ENCODE data around the gene DBP.
"Not testable (repeated sequence)": the region's sequence is repeated elsewhere in the genome, so short reads cannot be mapped to it uniquely, and the experiment has no call there.

DBP gene

GRCh38 chr19:48636859-48637448, at the start of gene DBP:
Gene DBP, minus strand, starts transcription at chr19:48637379. Its CDS starts 385 bp downstream, at chr19:48636994.
- no peak for DNase-seq (ENCODE audit: low read depth in 2 of 2)

GRCh38 chr19:48686637-48687036, 49.5 kb upstream of the DBP start:
- not testable (repeated sequence) for DNase-seq (ENCODE audit: low read depth in 2 of 2)

- DNase-seq (ENCODE audit: low read depth in 2 of 2), result no peak
Observed at GRCh38 chr19:48686088-48686487, 48.9 kb upstream of the DBP start.

GRCh38 chr19:48685583-48685982, 48.4 kb upstream of the DBP start:
- no peak for DNase-seq (ENCODE audit: low read depth in 2 of 2)

GRCh38 chr19:48683349-48683748, 46.2 kb upstream of the DBP start:
- peak in 1 of 2 donors; percentile 20 for DNase-seq (ENCODE audit: low read depth in 2 of 2)

- DNase-seq (ENCODE audit: low read depth in 2 of 2), result no peak
Observed at GRCh38 chr19:48681127-48681470, 43.9 kb upstream of the DBP start.

GRCh38 chr19:48680436-48681126, 43.4 kb upstream of the DBP start:
- DNase-seq (ENCODE audit: low read depth in 2 of 2), result no peak

- not testable (repeated sequence) for DNase-seq (ENCODE audit: low read depth in 2 of 2)
Observed at GRCh38 chr19:48680006-48680405, 42.8 kb upstream of the DBP start.

- DNase-seq (ENCODE audit: low read depth in 2 of 2), result no peak
Observed at GRCh38 chr19:48678201-48678600, 41.0 kb upstream of the DBP start.

GRCh38 chr19:48676887-48677286, 39.7 kb upstream of the DBP start:
- DNase-seq (ENCODE audit: low read depth in 2 of 2), result no peak

GRCh38 chr19:48676487-48676886, 39.3 kb upstream of the DBP start:
- DNase-seq (ENCODE audit: low read depth in 2 of 2), result no peak

- peak; percentile 56 to 57 for DNase-seq (ENCODE audit: low read depth in 2 of 2)
Observed at GRCh38 chr19:48674921-48675824, 38.0 kb upstream of the DBP start.

- no peak for DNase-seq (ENCODE audit: low read depth in 2 of 2)
Observed at GRCh38 chr19:48674216-48674809, 37.1 kb upstream of the DBP start.

GRCh38 chr19:48673436-48674100, 36.4 kb upstream of the DBP start:
- DNase-seq (ENCODE audit: low read depth in 2 of 2), result no peak

GRCh38 chr19:48672994-48673393, 35.8 kb upstream of the DBP start, which contains the start of gene NTN5:
Gene NTN5, minus strand, starts transcription at chr19:48673017. Its CDS starts 2,031 bp downstream, at chr19:48670986.
- no peak for DNase-seq (ENCODE audit: low read depth in 2 of 2)

GRCh38 chr19:48671446-48671995, 34.3 kb upstream of the DBP start:
- DNase-seq (ENCODE audit: low read depth in 2 of 2), result no peak

GRCh38 chr19:48670699-48671445, 33.7 kb upstream of the DBP start:
- DNase-seq (ENCODE audit: low read depth in 2 of 2), result no peak

GRCh38 chr19:48669903-48670668, 32.9 kb upstream of the DBP start:
- no peak for DNase-seq (ENCODE audit: low read depth in 2 of 2)

- DNase-seq (ENCODE audit: low read depth in 2 of 2), result no peak
Observed at GRCh38 chr19:48668761-48669160, 31.6 kb upstream of the DBP start.

- DNase-seq (ENCODE audit: low read depth in 2 of 2), result no peak
Observed at GRCh38 chr19:48668332-48668731, 31.2 kb upstream of the DBP start.
